Stomach (tissue), 4 donors: ENCODE measurements around the gene MPC2.

Source experiments
- POLR2AphosphoS5 ChIP-seq, 3 donors: sonication (generic); formaldehyde crosslinking; IDR thresholded peaks; one replicate each; pipeline ENCODE4 v1.6.1; 2016; ENCODE audit warnings: antibody characterized with exemption in 3 of 3
- TF ChIP-seq, protein P1 (sequence below), 7 experiments: fragments of 450-650 bp in 4 of 7; fragments of 200-600 bp in 3 of 7; sonication (generic) in 3 of 7; IDR thresholded peaks; one replicate each; pipeline ENCODE4 v1.5.1; 2016 to 2019; ENCODE audit warnings: antibody characterized with exemption in 7 of 7, control low read depth in 2 of 7, mild to moderate bottlenecking in 1 of 7

DNA sequence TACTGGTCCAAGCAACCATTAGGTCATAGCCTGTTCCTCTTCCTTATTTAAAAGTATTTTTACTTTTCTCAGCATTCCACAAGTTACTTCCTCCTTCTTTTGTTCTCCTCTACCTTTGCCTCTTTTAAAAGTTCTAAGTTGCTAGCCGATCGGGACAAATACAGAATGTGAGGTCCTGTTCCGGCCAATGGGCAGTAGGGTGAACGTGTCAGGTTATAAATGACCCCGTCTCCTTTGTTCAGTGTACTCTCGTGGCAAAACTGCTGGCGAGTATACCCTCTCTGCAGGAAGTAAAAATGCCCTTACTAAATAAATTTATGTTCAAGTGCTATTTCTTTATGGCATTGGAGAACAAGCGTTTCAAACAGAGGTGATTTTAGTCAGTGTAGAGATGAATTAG is 25.5 kb downstream of the MPC2 start:
- TF ChIP-seq, protein P1, sequence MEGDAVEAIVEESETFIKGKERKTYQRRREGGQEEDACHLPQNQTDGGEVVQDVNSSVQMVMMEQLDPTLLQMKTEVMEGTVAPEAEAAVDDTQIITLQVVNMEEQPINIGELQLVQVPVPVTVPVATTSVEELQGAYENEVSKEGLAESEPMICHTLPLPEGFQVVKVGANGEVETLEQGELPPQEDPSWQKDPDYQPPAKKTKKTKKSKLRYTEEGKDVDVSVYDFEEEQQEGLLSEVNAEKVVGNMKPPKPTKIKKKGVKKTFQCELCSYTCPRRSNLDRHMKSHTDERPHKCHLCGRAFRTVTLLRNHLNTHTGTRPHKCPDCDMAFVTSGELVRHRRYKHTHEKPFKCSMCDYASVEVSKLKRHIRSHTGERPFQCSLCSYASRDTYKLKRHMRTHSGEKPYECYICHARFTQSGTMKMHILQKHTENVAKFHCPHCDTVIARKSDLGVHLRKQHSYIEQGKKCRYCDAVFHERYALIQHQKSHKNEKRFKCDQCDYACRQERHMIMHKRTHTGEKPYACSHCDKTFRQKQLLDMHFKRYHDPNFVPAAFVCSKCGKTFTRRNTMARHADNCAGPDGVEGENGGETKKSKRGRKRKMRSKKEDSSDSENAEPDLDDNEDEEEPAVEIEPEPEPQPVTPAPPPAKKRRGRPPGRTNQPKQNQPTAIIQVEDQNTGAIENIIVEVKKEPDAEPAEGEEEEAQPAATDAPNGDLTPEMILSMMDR (IDR thresholded peaks at IDR 0.05): no peak
- peak in 1 of 3 donors; percentile 66 for TF ChIP-seq POLR2AphosphoS5 (IDR thresholded peaks at IDR 0.05)
